Liver (tissue), 9 donors: Measurements from ENCODE around the gene ILKAP. TPM values are rescaled to one million over a fixed set of nuclear protein-coding genes. Genes with fewer than 3 reads are reported as not detected.

ENCODE experiments used
- DNase-seq: peaks from one replicate; pipeline ENCODE4 v3.0.0-alpha.2; 2017; ENCODE audit warnings: low spot score
- H3K27ac ChIP-seq, 2 donors: one replicate each; pipeline ENCODE4 v1.7.0; 2013; ENCODE audit warnings: inconsistent platforms in 2 of 2, low read length in 2 of 2, control low read depth in 1 of 2, low read depth in 1 of 2, mild to moderate bottlenecking in 1 of 2
- H3K27me3 ChIP-seq, 4 donors: one replicate each; pipeline versions ENCODE4 v1.6.1 to v1.7.0; 2013; ENCODE audit warnings: low read length in 3 of 4, inconsistent platforms in 1 of 4, mild to moderate bottlenecking in 1 of 4, moderate library complexity in 1 of 4; ENCODE audit not compliant: control insufficient read depth in 4 of 4, insufficient read depth in 4 of 4
- H3K36me3 ChIP-seq, 4 donors: one replicate each; pipeline versions ENCODE4 v1.6.1 to v1.7.0; 2013; ENCODE audit warnings: low read length in 3 of 4, mild to moderate bottlenecking in 3 of 4, low read depth in 1 of 4, moderate library complexity in 1 of 4; ENCODE audit not compliant: control insufficient read depth in 4 of 4, insufficient read depth in 3 of 4
- H3K4me1 ChIP-seq, 4 donors: one replicate each; pipeline versions ENCODE4 v1.6.1 to v1.7.0; 2013; ENCODE audit warnings: low read length in 3 of 4, mild to moderate bottlenecking in 3 of 4, moderate library complexity in 1 of 4; ENCODE audit not compliant: control insufficient read depth in 4 of 4, insufficient read depth in 4 of 4
- H3K4me3 ChIP-seq, 3 donors: one replicate each; pipeline versions ENCODE4 v1.6.1 to v1.7.0; 2013; ENCODE audit warnings: low read length in 3 of 3, control low read depth in 1 of 3, low read depth in 1 of 3, mild to moderate bottlenecking in 1 of 3
- H3K9ac ChIP-seq, 2 donors: one replicate each; pipeline ENCODE4 v1.7.0; 2013; ENCODE audit warnings: low read length in 2 of 2, mild to moderate bottlenecking in 2 of 2, moderate library complexity in 2 of 2, control low read depth in 1 of 2, low read depth in 1 of 2
- H3K9me3 ChIP-seq, 4 donors: one replicate each; pipeline versions ENCODE4 v1.6.1 to v1.7.0; 2013; ENCODE audit warnings: low read length in 3 of 4; ENCODE audit not compliant: control insufficient read depth in 4 of 4
- CTCF ChIP-seq: fragments of 150-350 bp; IDR thresholded peaks from 2 replicates; pipeline ENCODE4 v1.5.1; 2017; ENCODE audit warnings: improper control_type of control experiment, low read depth, low read length; ENCODE audit not compliant: missing input control
- EGR1 ChIP-seq, 2 donors: IDR thresholded peaks; 2 replicates each; pipeline ENCODE4 v1.6.1; 2016 to 2018; ENCODE audit warnings: antibody characterized with exemption in 2 of 2, low read depth in 2 of 2
- FOXA1 ChIP-seq: IDR thresholded peaks from 2 replicates; pipeline ENCODE4 v1.6.1; 2016; ENCODE audit warnings: antibody characterized with exemption
- FOXA2 ChIP-seq: IDR thresholded peaks from 2 replicates; pipeline ENCODE4 v1.6.1; 2016; ENCODE audit warnings: antibody characterized with exemption
- GABPA ChIP-seq, 2 donors: IDR thresholded peaks in 1 of 2; conservative IDR thresholded peaks in 1 of 2; 2 replicates each; pipeline ENCODE4 v1.6.1; 2016; ENCODE audit warnings: antibody characterized with exemption in 2 of 2, mild to moderate bottlenecking in 1 of 2, moderate library complexity in 1 of 2
- HNF4A ChIP-seq, 2 donors: conservative IDR thresholded peaks; 2 replicates each; pipeline ENCODE4 v1.6.1; 2016; ENCODE audit warnings: antibody characterized with exemption in 2 of 2, mild to moderate bottlenecking in 2 of 2
- HNF4G ChIP-seq: IDR thresholded peaks from 2 replicates; pipeline ENCODE4 v1.6.1; 2016; ENCODE audit warnings: antibody characterized with exemption
- JUND ChIP-seq, 2 donors: IDR thresholded peaks; 2 replicates each; pipeline ENCODE4 v1.6.1; 2016; ENCODE audit warnings: antibody characterized with exemption in 2 of 2
- MAX ChIP-seq: IDR thresholded peaks from 2 replicates; pipeline ENCODE4 v1.6.1; 2016; ENCODE audit warnings: antibody characterized with exemption
- NR2F2 ChIP-seq: IDR thresholded peaks from 2 replicates; pipeline ENCODE4 v1.6.1; 2016; ENCODE audit warnings: antibody characterized with exemption
- RAD21 ChIP-seq, 2 donors: IDR thresholded peaks; 2 replicates each; pipeline ENCODE4 v1.6.1; 2016; ENCODE audit warnings: antibody characterized with exemption in 2 of 2, mild to moderate bottlenecking in 2 of 2
- REST ChIP-seq: IDR thresholded peaks from 2 replicates; pipeline ENCODE4 v1.6.1; 2016; ENCODE audit warnings: antibody characterized with exemption, mild to moderate bottlenecking
- RXRA ChIP-seq, 2 donors: IDR thresholded peaks; 2 replicates each; pipeline ENCODE4 v1.6.1; 2017 to 2018; ENCODE audit warnings: antibody characterized with exemption in 2 of 2, mild to moderate bottlenecking in 1 of 2
- SP1 ChIP-seq: IDR thresholded peaks from 2 replicates; pipeline ENCODE4 v1.6.1; 2018; ENCODE audit warnings: antibody characterized with exemption, mild to moderate bottlenecking
- TAF1 ChIP-seq: conservative IDR thresholded peaks from 2 replicates; pipeline ENCODE4 v1.6.1; 2016; ENCODE audit warnings: antibody characterized with exemption, mild to moderate bottlenecking
- YY1 ChIP-seq: IDR thresholded peaks from 2 replicates; pipeline ENCODE4 v1.6.1; 2016; ENCODE audit warnings: antibody characterized with exemption, mild to moderate bottlenecking
- ZBTB33 ChIP-seq: IDR thresholded peaks from 2 replicates; pipeline ENCODE4 v1.6.1; 2016; ENCODE audit warnings: antibody characterized with exemption
- WGBS: extraction: QIAGEN DNeasy Blood & Tissue Kit; methylation state at CpG from one replicate; pipeline ENCODE4 v1.1.7; 2013; 5-methylcytosine and 5-hydroxymethylcytosine counted together
- polyA plus RNA-seq, 2 donors: library from polyadenylated mRNA; stranded (reverse) in 1 of 2; unstranded in 1 of 2; fragments of 200-250 nt in 1 of 2; fragments of >200 nt in 1 of 2; fragmentation: Nextera tagmentation in 1 of 2; extraction: Ambion mirVana in 1 of 2; gene quantifications; one replicate each; pipeline versions ENCODE4 v1.2.1 to v1.2.3, GENCODE V29; 2013 to 2015
- total RNA-seq, 2 donors: library from RNA; depleted of rRNA; stranded (reverse); fragments of >200 nt; gene quantifications; one replicate each; pipeline ENCODE4 v1.2.3, GENCODE V29; 2014
- TF ChIP-seq, protein P1 (sequence below): IDR thresholded peaks from 2 replicates; pipeline ENCODE4 v1.6.1; 2016; ENCODE audit warnings: antibody characterized with exemption
- donor health status: healthy.
- donor health status: healthy.
- donor health status: healthy.
- donor health status: healthy.
- donor health status: healthy.

The ILKAP gene
- total and polyA plus RNA-seq, 4 donors, result 15.0 to 21.1 (median 20.0) TPM

DNA sequence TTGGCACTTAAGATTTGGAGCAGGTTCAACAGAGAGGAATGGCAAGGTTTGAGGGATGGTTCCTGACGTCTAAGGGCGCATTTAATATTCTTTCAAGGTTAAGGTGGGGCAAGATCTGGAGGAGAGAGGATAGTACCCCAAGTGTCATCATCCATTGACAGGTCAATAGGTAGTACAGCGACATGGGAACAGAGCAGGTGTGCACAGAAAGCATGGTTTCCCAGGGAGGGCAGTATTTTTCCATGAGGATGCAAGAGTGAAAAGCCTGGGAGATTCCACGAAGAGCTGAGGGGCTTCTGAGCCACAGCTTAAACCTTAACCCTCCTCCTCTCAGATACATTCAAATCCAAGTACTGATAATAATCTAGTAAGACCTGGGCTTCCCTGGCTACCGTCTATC lies 27.2 kb upstream of the ILKAP start (continued):
- no peak for TF ChIP-seq ZBTB33
- no peak for TF ChIP-seq FOXA2
- no peak for TF ChIP-seq GABPA (IDR thresholded peaks at IDR 0.05 in 1 of 2, conservative IDR thresholded peaks at IDR 0.05 in 1 of 2)
- no peak for TF ChIP-seq RXRA (IDR thresholded peaks at IDR 0.05)
- TF ChIP-seq SP1, result no peak

DNA sequence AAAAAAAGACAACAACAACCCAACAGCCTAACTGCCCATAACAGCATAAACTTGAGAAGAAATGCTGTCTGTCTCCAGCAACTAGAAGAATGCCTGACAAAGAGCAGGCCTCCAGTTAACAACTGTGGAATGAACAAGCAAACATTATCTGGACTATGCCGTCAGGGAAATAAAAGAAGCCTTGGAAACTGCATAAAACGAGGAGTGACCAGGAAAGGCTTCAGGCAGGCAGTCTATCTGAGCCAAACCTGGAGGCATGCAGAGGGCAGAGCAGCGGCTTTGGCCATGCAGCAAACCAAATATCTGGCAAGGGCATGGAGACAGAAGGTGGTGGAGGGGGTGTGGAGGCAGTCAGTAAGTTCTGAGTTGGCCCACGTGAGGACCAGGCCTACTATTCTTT lies 25.2 kb upstream of the ILKAP start:
- WGBS, result 70% methylated on average over 4 of the region's 4 CpGs
- no peaks in the 10 kb centered on the region for H3K9me3 ChIP-seq
- no peaks in the 10 kb centered on the region for H3K36me3 ChIP-seq
- no peak overlapping the region for H3K4me3 ChIP-seq
- no peak overlapping the region for H3K27ac ChIP-seq
- DNase-seq, result no peak
- H3K27me3 ChIP-seq, result no peaks in the 10 kb centered on the region
- TF ChIP-seq MAX, result no peak
- no peak for TF ChIP-seq YY1
- TF ChIP-seq FOXA2, result no peak
- TF ChIP-seq RXRA (IDR thresholded peaks at IDR 0.05), result no peak
- TF ChIP-seq REST, result no peak
- no peak for TF ChIP-seq GABPA (IDR thresholded peaks at IDR 0.05 in 1 of 2, conservative IDR thresholded peaks at IDR 0.05 in 1 of 2)
- TF ChIP-seq CTCF, result no peak
- no peak for TF ChIP-seq RAD21 (IDR thresholded peaks at IDR 0.05)
- TF ChIP-seq FOXA1, result no peak
- no peak for TF ChIP-seq HNF4A (conservative IDR thresholded peaks at IDR 0.05)
- TF ChIP-seq, protein P1, sequence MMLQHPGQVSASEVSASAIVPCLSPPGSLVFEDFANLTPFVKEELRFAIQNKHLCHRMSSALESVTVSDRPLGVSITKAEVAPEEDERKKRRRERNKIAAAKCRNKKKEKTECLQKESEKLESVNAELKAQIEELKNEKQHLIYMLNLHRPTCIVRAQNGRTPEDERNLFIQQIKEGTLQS, result no peak
- TF ChIP-seq EGR1 (IDR thresholded peaks at IDR 0.05; ENCODE audit: low read depth in 2 of 2), result no peak
- no peak for TF ChIP-seq SP1
- no peak for TF ChIP-seq NR2F2
- TF ChIP-seq HNF4G, result no peak
- TF ChIP-seq JUND (IDR thresholded peaks at IDR 0.05), result no peak
- TF ChIP-seq ZBTB33, result no peak
- no peak for TF ChIP-seq TAF1
- peaks cover 0 to 8% (median 4%) of the 10 kb centered on the region in 4 donors for H3K4me1 ChIP-seq
- H3K9ac ChIP-seq, result no peak overlapping the region
